DOHH2 (cell line): ENCODE measurements around the gene FAM149A.

Source experiments
- CTCF ChIP-seq: fragments of 200-600 bp; sonication (generic); IDR thresholded peaks from one replicate; pipeline ENCODE4 v1.5.1; 2014; ENCODE audit warnings: antibody characterized with exemption, mild to moderate bottlenecking, low read depth, low read length; ENCODE audit not compliant: poor library complexity, severe bottlenecking
- EZH2phosphoT487 ChIP-seq: fragments of 200-600 bp; sonication (generic); IDR thresholded peaks from 2 replicates; pipeline ENCODE4 v1.6.1; 2017; ENCODE audit warnings: borderline replicate concordance, mild to moderate bottlenecking, antibody characterized with exemption, low read length, moderate library complexity, mixed read lengths

- TF ChIP-seq CTCF (peak; percentile 91), EZH2phosphoT487 (no peak)
Observed at GRCh38 chr4:186201535-186202230, 97.2 kb downstream of the FAM149A start.
